ENCODE results near the gene PBX1.

PBX1 gene

GRCh38 chr1:164841702-164842465 is 282.9 kb downstream of the PBX1 start:
- no peak for DNase-seq

- DNase-seq: no peak
These were observed 283.9 kb downstream of the PBX1 start for GRCh38 chr1:164842870-164843269.

- no peak for DNase-seq
These were observed 284.9 kb downstream of the PBX1 start for GRCh38 chr1:164843743-164844500.

- no peak for DNase-seq
These were observed 288.0 kb downstream of the PBX1 start for GRCh38 chr1:164846731-164847691.

GRCh38 chr1:164853146-164853545 is 294.2 kb downstream of the PBX1 start:
- DNase-seq: no peak

- no peak for DNase-seq
These were observed 296.8 kb downstream of the PBX1 start for GRCh38 chr1:164855716-164856329.

GRCh38 chr1:164856381-164856780 is 297.4 kb downstream of the PBX1 start:
- DNase-seq: no peak

- no peak for DNase-seq
These were observed 298.5 kb downstream of the PBX1 start for GRCh38 chr1:164857439-164857838.

- DNase-seq: no peak
These were observed 299.2 kb downstream of the PBX1 start for GRCh38 chr1:164858096-164858632.

- DNase-seq: no peak
These were observed 302.6 kb downstream of the PBX1 start for GRCh38 chr1:164861632-164862031.

- DNase-seq: no peak
These were observed 304.1 kb downstream of the PBX1 start for GRCh38 chr1:164863056-164863455.

- no peak for DNase-seq
These were observed 305.2 kb downstream of the PBX1 start for GRCh38 chr1:164864161-164864560.

GRCh38 chr1:164865385-164865784 is 306.4 kb downstream of the PBX1 start:
- DNase-seq: no peak

GRCh38 chr1:164867590-164867989 is 308.6 kb downstream of the PBX1 start:
- no peak for DNase-seq

GRCh38 chr1:164868990-164869389 is 310.0 kb downstream of the PBX1 start:
- DNase-seq: no peak

GRCh38 chr1:164875518-164875917 is 316.5 kb downstream of the PBX1 start:
- no peak for DNase-seq

GRCh38 chr1:164876398-164877116 is 317.6 kb downstream of the PBX1 start:
- DNase-seq: no peak

GRCh38 chr1:164880199-164880598 is 321.2 kb downstream of the PBX1 start:
- DNase-seq: no peak

- DNase-seq: no peak
These were observed 321.7 kb downstream of the PBX1 start for GRCh38 chr1:164880644-164881043.

GRCh38 chr1:164885311-164885710 is 326.3 kb downstream of the PBX1 start:
- DNase-seq: no peak

- DNase-seq: no peak
These were observed 327.1 kb downstream of the PBX1 start for GRCh38 chr1:164886101-164886500.

- DNase-seq: no peak
These were observed 332.6 kb downstream of the PBX1 start for GRCh38 chr1:164891615-164892014.
